H1 (cell line): Measurements from ENCODE around the gene TOP1. TPM values are rescaled to one million over a fixed set of nuclear protein-coding genes. Genes with fewer than 3 reads are reported as not detected.

Experiments
- CTCF ChIA-PET: fragments of 300-600 bp; sonication (Branson Sonifier 250); formaldehyde crosslinking; loops from one replicate; lab custom pipeline; 2021; ENCODE audit not compliant: partially characterized antibody; lab: Charles Lee
- POLR2A ChIA-PET: fragments of 300-600 bp; sonication (Branson Sonifier 250); formaldehyde crosslinking; loops from one replicate; lab custom pipeline; 2021; ENCODE audit warnings: inconsistent platforms; ENCODE audit not compliant: partially characterized antibody; lab: Charles Lee
- DNase-seq, 2 experiments: peaks; one replicate each; pipeline versions ENCODE4 v3.0.0 to v3.0.0-alpha.2; 2010 to 2022; ENCODE audit warnings: low spot score in 2 of 2, low read depth in 1 of 2, mixed read lengths in 1 of 2
- FAIRE-seq: peaks from 2 replicates; lab custom pipeline; 2011; peaks lifted over from hg19 to GRCh38; lab: Jason Lieb, UNC
- H2AFZ ChIP-seq: 2 replicates; pipeline ENCODE4 v1.8.1; 2012; ENCODE audit warnings: low read length, inconsistent platforms
- H2AK5ac ChIP-seq: 2 replicates; pipeline ENCODE4 v1.6.1; 2013; ENCODE audit warnings: low read depth, low read length
- H2BK120ac ChIP-seq: replicated peaks from 2 replicates; pipeline ENCODE3; 2013; ENCODE audit warnings: low read depth, low read length, inconsistent platforms
- H2BK12ac ChIP-seq: 2 replicates; pipeline ENCODE4 v1.6.1; 2013; ENCODE audit warnings: low read depth, low read length
- H2BK15ac ChIP-seq: 2 replicates; pipeline ENCODE4 v1.6.1; 2013; ENCODE audit warnings: low read length
- H2BK20ac ChIP-seq: 2 replicates; pipeline ENCODE4 v1.6.1; 2013; ENCODE audit warnings: low read length
- H2BK5ac ChIP-seq: 2 replicates; pipeline ENCODE4 v1.6.1; 2013; ENCODE audit warnings: low read depth, low read length
- H3K14ac ChIP-seq: 2 replicates; pipeline ENCODE4 v1.6.1; 2013; ENCODE audit warnings: inconsistent platforms; ENCODE audit not compliant: insufficient read length
- H3K18ac ChIP-seq: 2 replicates; pipeline ENCODE4 v1.6.1; 2013; ENCODE audit warnings: low read length; ENCODE audit errors: extremely low read depth
- H3K23ac ChIP-seq: 2 replicates; pipeline ENCODE4 v1.6.1; 2013; ENCODE audit warnings: inconsistent platforms; ENCODE audit not compliant: insufficient read length
- H3K23me2 ChIP-seq: 2 replicates; pipeline ENCODE4 v1.6.1; 2013; ENCODE audit warnings: low read depth, low read length
- H3K27ac ChIP-seq: 2 replicates; pipeline ENCODE4 v1.6.1; 2011; ENCODE audit warnings: low read depth, low read length, inconsistent platforms
- H3K27me3 ChIP-seq, 4 experiments: replicated peaks in 1 of 4; 1 replicate in 1 of 4; 2 replicates in 3 of 4; pipeline versions ENCODE4 v1.6.1 to v1.8.1; 2011 to 2013; ENCODE audit warnings: low read length in 3 of 4, mild to moderate bottlenecking in 3 of 4, inconsistent platforms in 2 of 4, mixed read lengths in 2 of 4, moderate library complexity in 1 of 4; ENCODE audit not compliant: control insufficient read depth in 3 of 4, insufficient read depth in 3 of 4; ENCODE audit errors: extremely low read depth in 1 of 4
- H3K36me3 ChIP-seq, 4 experiments: 2 replicates each; pipeline versions ENCODE4 v1.6.1 to v1.8.1; 2011 to 2013; ENCODE audit warnings: mild to moderate bottlenecking in 4 of 4, low read length in 3 of 4, moderate library complexity in 2 of 4, control low read depth in 1 of 4, inconsistent platforms in 1 of 4; ENCODE audit not compliant: insufficient read depth in 4 of 4, control insufficient read depth in 2 of 4
- H3K4ac ChIP-seq: replicated peaks from 2 replicates; pipeline ENCODE3; 2013; ENCODE audit warnings: low read length, low read depth, mixed read lengths, inconsistent platforms; ENCODE audit not compliant: insufficient read length
- H3K4me1 ChIP-seq, 4 experiments: replicated peaks in 1 of 4; 1 replicate in 1 of 4; 2 replicates in 3 of 4; pipeline versions ENCODE4 v1.6.1 to v1.8.1; 2011 to 2013; ENCODE audit warnings: low read length in 3 of 4, inconsistent platforms in 2 of 4, mixed read lengths in 1 of 4; ENCODE audit not compliant: insufficient read depth in 4 of 4, control insufficient read depth in 3 of 4
- H3K4me2 ChIP-seq, 2 experiments: 2 replicates each; pipeline versions ENCODE4 v1.6.1 to v1.8.1; 2011 to 2013; ENCODE audit warnings: low read depth in 2 of 2, low read length in 2 of 2, control low read depth in 1 of 2, inconsistent platforms in 1 of 2, mild to moderate bottlenecking in 1 of 2; ENCODE audit not compliant: insufficient read depth in 1 of 2
- H3K4me3 ChIP-seq, 4 experiments: fragments of 200-600, 300-600 bp in 1 of 4; sonication (generic), shearing (Covaris generic), sonication (Bioruptor Twin) in 1 of 4; 2 replicates each; pipeline versions ENCODE4 v1.5.1 to v1.8.1; 2011 to 2016; ENCODE audit warnings: low read length in 4 of 4, low read depth in 3 of 4, control low read depth in 2 of 4, inconsistent platforms in 2 of 4, mild to moderate bottlenecking in 2 of 4, mixed read lengths in 1 of 4, moderate library complexity in 1 of 4; ENCODE audit not compliant: insufficient read depth in 2 of 4; ENCODE audit errors: extremely low read depth in 1 of 4
- H3K56ac ChIP-seq: replicated peaks from 2 replicates; pipeline ENCODE3; 2013; ENCODE audit warnings: low read depth, mild to moderate bottlenecking, mixed read lengths, low read length, inconsistent platforms; ENCODE audit not compliant: insufficient read length
- H3K79me1 ChIP-seq: 2 replicates; pipeline ENCODE4 v1.6.1; 2013; ENCODE audit warnings: low read depth, low read length, control low read depth
- H3K79me2 ChIP-seq, 2 experiments: 2 replicates each; pipeline versions ENCODE4 v1.6.1 to v1.8.1; 2012 to 2013; ENCODE audit warnings: low read length in 2 of 2, mild to moderate bottlenecking in 2 of 2, inconsistent platforms in 1 of 2; ENCODE audit not compliant: insufficient read depth in 2 of 2, control insufficient read depth in 1 of 2
- H3K9ac ChIP-seq, 4 experiments: replicated peaks in 1 of 4; 1 replicate in 1 of 4; 2 replicates in 3 of 4; pipeline versions ENCODE4 v1.6.1 to v1.8.1; 2011 to 2013; ENCODE audit warnings: low read depth in 3 of 4, low read length in 3 of 4, control low read depth in 2 of 4, mild to moderate bottlenecking in 2 of 4, moderate library complexity in 2 of 4, inconsistent platforms in 1 of 4; ENCODE audit errors: extremely low read depth in 1 of 4
- H3K9me3 ChIP-seq, 2 experiments: 2 replicates each; pipeline versions ENCODE4 v1.6.1 to v1.8.1; 2012 to 2013; ENCODE audit warnings: mild to moderate bottlenecking in 2 of 2, moderate library complexity in 2 of 2, control low read depth in 1 of 2, inconsistent platforms in 1 of 2, low read depth in 1 of 2, low read length in 1 of 2, mixed read lengths in 1 of 2; ENCODE audit not compliant: insufficient read depth in 2 of 2
- H4K20me1 ChIP-seq, 2 experiments: replicated peaks in 1 of 2; 2 replicates each; pipeline versions ENCODE3 to v1.8.1; 2011 to 2013; ENCODE audit warnings: inconsistent platforms in 2 of 2, low read length in 2 of 2, mild to moderate bottlenecking in 1 of 2; ENCODE audit not compliant: insufficient read depth in 2 of 2, control insufficient read depth in 1 of 2
- H4K5ac ChIP-seq: 2 replicates; pipeline ENCODE4 v1.6.1; 2013; ENCODE audit warnings: low read length, low read depth, mixed read lengths, inconsistent platforms; ENCODE audit not compliant: insufficient read length
- H4K8ac ChIP-seq: 2 replicates; pipeline ENCODE4 v1.8.0; 2013; ENCODE audit warnings: mild to moderate bottlenecking, moderate library complexity, low read length, inconsistent platforms; ENCODE audit not compliant: insufficient read depth; ENCODE audit errors: extremely low read depth
- H4K91ac ChIP-seq: replicated peaks from 2 replicates; pipeline ENCODE3; 2013; ENCODE audit warnings: low read length, mixed read lengths, inconsistent platforms; ENCODE audit not compliant: insufficient read length
- ASH2L ChIP-seq: fragments of 200-600, 300-600 bp; sonication (generic); IDR thresholded peaks from one replicate; pipeline ENCODE4 v1.7.1; 2017; ENCODE audit warnings: low read length
- BCL11A ChIP-seq, 2 experiments: IDR thresholded peaks; one replicate each; pipeline ENCODE4 v1.6.1; 2011; ENCODE audit warnings: low read depth in 2 of 2, low read length in 2 of 2, mild to moderate bottlenecking in 2 of 2
- GTF2F1 ChIP-seq: IDR thresholded peaks from 2 replicates; pipeline ENCODE4 v1.6.1; 2012; ENCODE audit warnings: low read depth, low read length, improper control_type of control experiment, borderline replicate concordance
- KDM1A ChIP-seq: fragments of 200-600, 300-600 bp; sonication (generic); IDR thresholded peaks from 2 replicates; pipeline ENCODE4 v1.7.1; 2016; ENCODE audit warnings: mild to moderate bottlenecking, low read length, borderline replicate concordance
- PHF8 ChIP-seq: fragments of 200-600 bp; sonication (generic); conservative IDR thresholded peaks from 2 replicates; pipeline ENCODE4 v1.7.1; 2012; ENCODE audit warnings: low read depth, mild to moderate bottlenecking, inconsistent platforms, low read length, moderate library complexity
- RAD21 ChIP-seq, 2 experiments: IDR thresholded peaks in 1 of 2; conservative IDR thresholded peaks in 1 of 2; 2 replicates each; pipeline ENCODE4 v1.6.1; 2011; ENCODE audit warnings: low read depth in 2 of 2, low read length in 2 of 2, improper control_type of control experiment in 1 of 2, inconsistent platforms in 1 of 2, mild to moderate bottlenecking in 1 of 2, moderate library complexity in 1 of 2
- SP4 ChIP-seq: IDR thresholded peaks from 2 replicates; pipeline ENCODE4 v1.6.1; 2012; ENCODE audit warnings: low read length, inconsistent platforms
- SUZ12 ChIP-seq: fragments of 200-600 bp; sonication (generic); IDR thresholded peaks from 2 replicates; pipeline ENCODE4 v1.6.1; 2012; ENCODE audit warnings: mild to moderate bottlenecking, inconsistent platforms, low read length, moderate library complexity, mixed read lengths
- TCF12 ChIP-seq: IDR thresholded peaks from 2 replicates; pipeline ENCODE4 v1.6.1; 2011; ENCODE audit warnings: low read depth, mild to moderate bottlenecking, low read length
- TEAD4 ChIP-seq: IDR thresholded peaks from 2 replicates; pipeline ENCODE4 v1.6.1; 2012; ENCODE audit warnings: low read depth, low read length, inconsistent platforms, mixed read lengths
- WGBS, 2 experiments: shearing (Covaris generic) in 1 of 2; methylation state at CpG; one replicate each; pipeline versions ENCODE4 v1.1.6 to v1.1.7; 2013 to 2015; ENCODE audit warnings: low lambda C conversion rate in 2 of 2, mixed read lengths in 2 of 2, inconsistent platforms in 1 of 2, low coverage in 1 of 2, missing lambda C conversion rate in 1 of 2; ENCODE audit not compliant: insufficient replicate concordance in 2 of 2, insufficient coverage in 1 of 2, insufficient read length in 1 of 2; ENCODE audit errors: extremely low coverage in 1 of 2, missing lambda C conversion rate in 1 of 2; 5-methylcytosine and 5-hydroxymethylcytosine counted together
- polyA plus RNA-seq, 7 experiments: library from polyadenylated mRNA; depleted of rRNA in 3 of 7; stranded (reverse) in 5 of 7; unstranded in 2 of 7; fragments of >200 nt in 5 of 7; fragments of 200-250 nt in 2 of 7; gene quantifications; 1 replicate in 5 of 7; 2 replicates in 1 of 7; 4 replicates in 1 of 7; pipeline versions ENCODE4 v1.2.1 to v1.2.3, GENCODE V29; 2011 to 2013; ENCODE audit warnings: missing spikeins in 2 of 7, mixed read lengths in 2 of 7
- total RNA-seq: library from RNA; stranded (reverse); fragmentation: NEBNext Ultra II Directional; extraction: Animal tissue kit (Norgen Biotek cat#: 25700); gene quantifications from 2 replicates; pipeline ENCODE4 v1.2.1, GENCODE V29; 2021

TOP1 gene
- total and polyA plus RNA-seq, 2 of the 8 experiments (the other 6 are each of a cell fraction or from before 2014, with no cell fraction given), result 7.4 to 108 TPM

- H3K9me3 ChIP-seq, result no peaks in the 10 kb centered on the region
- H3K23ac ChIP-seq, result no peak overlapping the region
- H3K36me3 ChIP-seq, result no peaks in the 10 kb centered on the region
- H3K4me1 ChIP-seq, result 0 out of 7 replicates have a peak, but pooled peaks cover 0 to 3% (median 0%) of the 10 kb centered on the region in 4 experiments
- CTCF ChIA-PET, result interaction anchor here (0.9 kb wide), 1 partner anchor 8 kb away, joined by 3 read pairs; no protein-coding TSS in a partner anchor
- POLR2A ChIA-PET, result no interaction called here
- DNase-seq (no peak), FAIRE-seq (no peak)
- H3K27ac ChIP-seq, result no peak overlapping the region
- no peak overlapping the region for H3K56ac ChIP-seq
- H3K27me3 ChIP-seq, result no peaks in the 10 kb centered on the region
- no peaks in the 10 kb centered on the region for H3K79me1 ChIP-seq
- no peak overlapping the region for H3K4me2 ChIP-seq
- no peak overlapping the region for H3K14ac ChIP-seq
- no peaks in the 10 kb centered on the region for H4K20me1 ChIP-seq
- H2BK120ac ChIP-seq, result no peak overlapping the region
- WGBS, 2 experiments, result 94% methylated on average over 6 of the region's 6 CpGs; no CpG with 5 or more reads in 1 of the 2 experiments
- H2BK15ac ChIP-seq, result no peak overlapping the region
- H3K9ac ChIP-seq, result no peak overlapping the region
- H3K18ac ChIP-seq, result no peak overlapping the region
- no peak overlapping the region for H4K91ac ChIP-seq
- no peak overlapping the region for H4K5ac ChIP-seq
- H2AK5ac ChIP-seq, result no peak overlapping the region
- no peak overlapping the region for H2BK20ac ChIP-seq
- H4K8ac ChIP-seq, result no peak overlapping the region
- no peak overlapping the region for H2AFZ ChIP-seq
- no peak overlapping the region for H3K4ac ChIP-seq
- no peak overlapping the region for H2BK12ac ChIP-seq
- H3K23me2 ChIP-seq, result peaks cover 4% of the 10 kb centered on the region; the same call in 1 of the 2 replicates
- no peak overlapping the region for H3K4me3 ChIP-seq
- no peaks in the 10 kb centered on the region for H3K79me2 ChIP-seq
- no peak overlapping the region for H2BK5ac ChIP-seq
- no peak for TF ChIP-seq PHF8
- no peak for TF ChIP-seq GTF2F1
- no peak for TF ChIP-seq TCF12
- TF ChIP-seq SUZ12, result no peak
- TF ChIP-seq KDM1A, result no peak
- no peak for TF ChIP-seq BCL11A (IDR thresholded peaks at IDR 0.05; ENCODE audit: low read depth in 2 of 2, low read length in 2 of 2)
- no peak for TF ChIP-seq ASH2L
- no peak for TF ChIP-seq TEAD4
- no peak for TF ChIP-seq RAD21 (IDR thresholded peaks at IDR 0.05 in 1 of 2, conservative IDR thresholded peaks at IDR 0.05 in 1 of 2; ENCODE audit: low read depth in 2 of 2, low read length in 2 of 2)
- no peak for TF ChIP-seq SP4
These were observed 14.0 kb upstream of the TOP1 start for GRCh38 chr20:41014561-41015088.
